Stimulated activated CD4-positive, alpha-beta T cell treated with anti-CD3 and anti-CD28 coated beads, Interleukin-12 subunit alpha, Interleukin-12 subunit beta, amount 100 ng/mL, for 24 hours (primary cell): ENCODE results near the gene ENDOU.
"Not testable (repeated sequence)": the region's sequence is repeated elsewhere in the genome, so short reads cannot be mapped to it uniquely, and the experiment has no call there.

ENCODE experiments used
- DNase-seq, 2 experiments: peaks; one replicate each; pipeline ENCODE4 v3.0.0-alpha.2; 2020; ENCODE audit warnings: low read depth in 2 of 2

Gene ENDOU

GRCh38 chr12:47686645-47687240 lies 38.5 kb downstream of the ENDOU start:
- no peak for DNase-seq

- DNase-seq: no peak
These were observed 45.5 kb downstream of the ENDOU start for GRCh38 chr12:47679785-47680184.

- DNase-seq: no peak
These were observed 53.2 kb downstream of the ENDOU start for GRCh38 chr12:47672068-47672467.

GRCh38 chr12:47667935-47668334 lies 57.4 kb downstream of the ENDOU start:
- not testable (repeated sequence) for DNase-seq
